ENCODE data around the gene ABCB8.
A peak's percentile ranks its signal among the peaks of the same experiment; 100 is the strongest.

The ABCB8 gene

GRCh38 chr7:151062399-151063211 is 34.4 kb downstream of the ABCB8 start:
- TF ChIP-seq, protein P1, sequence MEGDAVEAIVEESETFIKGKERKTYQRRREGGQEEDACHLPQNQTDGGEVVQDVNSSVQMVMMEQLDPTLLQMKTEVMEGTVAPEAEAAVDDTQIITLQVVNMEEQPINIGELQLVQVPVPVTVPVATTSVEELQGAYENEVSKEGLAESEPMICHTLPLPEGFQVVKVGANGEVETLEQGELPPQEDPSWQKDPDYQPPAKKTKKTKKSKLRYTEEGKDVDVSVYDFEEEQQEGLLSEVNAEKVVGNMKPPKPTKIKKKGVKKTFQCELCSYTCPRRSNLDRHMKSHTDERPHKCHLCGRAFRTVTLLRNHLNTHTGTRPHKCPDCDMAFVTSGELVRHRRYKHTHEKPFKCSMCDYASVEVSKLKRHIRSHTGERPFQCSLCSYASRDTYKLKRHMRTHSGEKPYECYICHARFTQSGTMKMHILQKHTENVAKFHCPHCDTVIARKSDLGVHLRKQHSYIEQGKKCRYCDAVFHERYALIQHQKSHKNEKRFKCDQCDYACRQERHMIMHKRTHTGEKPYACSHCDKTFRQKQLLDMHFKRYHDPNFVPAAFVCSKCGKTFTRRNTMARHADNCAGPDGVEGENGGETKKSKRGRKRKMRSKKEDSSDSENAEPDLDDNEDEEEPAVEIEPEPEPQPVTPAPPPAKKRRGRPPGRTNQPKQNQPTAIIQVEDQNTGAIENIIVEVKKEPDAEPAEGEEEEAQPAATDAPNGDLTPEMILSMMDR (IDR thresholded peaks at IDR 0.05; ENCODE audit: control insufficient read depth, insufficient read depth, low read depth, low read length, missing control alignments): no peak
- no peak for DNase-seq (ENCODE audit: low read depth)
- peak overlapping the region; percentile 26 for H3K4me3 ChIP-seq (ENCODE audit: control insufficient read depth, low read depth, low read length)

DNA sequence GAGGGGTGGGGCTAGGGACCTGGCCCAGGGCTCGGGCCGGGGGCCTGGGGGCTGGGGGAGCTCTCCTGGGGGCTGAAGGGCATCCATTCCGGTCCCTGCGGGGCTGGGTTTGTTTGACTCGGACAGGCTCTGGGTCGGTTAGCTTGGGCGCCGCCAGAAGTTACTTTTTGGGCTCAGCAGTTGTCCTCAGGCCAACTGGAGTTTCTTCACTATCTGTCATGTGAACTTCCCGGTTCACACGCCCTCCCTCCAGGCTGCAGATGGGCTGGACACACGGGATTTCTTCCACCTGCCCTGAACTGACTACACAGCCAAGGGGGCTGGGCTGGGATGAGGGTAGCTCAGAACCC is 34.9 kb downstream of the ABCB8 start:
- TF ChIP-seq, protein P1 (IDR thresholded peaks at IDR 0.05; ENCODE audit: control insufficient read depth, insufficient read depth, low read depth, low read length, missing control alignments): no peak
- H3K4me3 ChIP-seq (ENCODE audit: control insufficient read depth, low read depth, low read length): peak overlapping the region; percentile 9; the same call in 1 of the 2 replicates

GRCh38 chr7:151064454-151064853 is 36.2 kb downstream of the ABCB8 start:
- no peak overlapping the region for H3K4me3 ChIP-seq (ENCODE audit: control insufficient read depth, low read depth, low read length)
- TF ChIP-seq, protein P1 (IDR thresholded peaks at IDR 0.05; ENCODE audit: control insufficient read depth, insufficient read depth, low read depth, low read length, missing control alignments): no peak
- DNase-seq (ENCODE audit: low read depth): no peak

More for the DNA sequence above, 34.9 kb downstream of the ABCB8 start:
- no peak for DNase-seq (ENCODE audit: low read depth)

GRCh38 chr7:151064993-151065392 is 36.7 kb downstream of the ABCB8 start:
- DNase-seq (ENCODE audit: low read depth): no peak
- H3K4me3 ChIP-seq (ENCODE audit: control insufficient read depth, low read depth, low read length): no peak overlapping the region
- TF ChIP-seq, protein P1 (IDR thresholded peaks at IDR 0.05; ENCODE audit: control insufficient read depth, insufficient read depth, low read depth, low read length, missing control alignments): no peak

GRCh38 chr7:151065516-151065915 is 37.3 kb downstream of the ABCB8 start:
- TF ChIP-seq, protein P1 (IDR thresholded peaks at IDR 0.05; ENCODE audit: control insufficient read depth, insufficient read depth, low read depth, low read length, missing control alignments): no peak
- H3K4me3 ChIP-seq (ENCODE audit: control insufficient read depth, low read depth, low read length): no peak overlapping the region
- DNase-seq (ENCODE audit: low read depth): no peak

DNA sequence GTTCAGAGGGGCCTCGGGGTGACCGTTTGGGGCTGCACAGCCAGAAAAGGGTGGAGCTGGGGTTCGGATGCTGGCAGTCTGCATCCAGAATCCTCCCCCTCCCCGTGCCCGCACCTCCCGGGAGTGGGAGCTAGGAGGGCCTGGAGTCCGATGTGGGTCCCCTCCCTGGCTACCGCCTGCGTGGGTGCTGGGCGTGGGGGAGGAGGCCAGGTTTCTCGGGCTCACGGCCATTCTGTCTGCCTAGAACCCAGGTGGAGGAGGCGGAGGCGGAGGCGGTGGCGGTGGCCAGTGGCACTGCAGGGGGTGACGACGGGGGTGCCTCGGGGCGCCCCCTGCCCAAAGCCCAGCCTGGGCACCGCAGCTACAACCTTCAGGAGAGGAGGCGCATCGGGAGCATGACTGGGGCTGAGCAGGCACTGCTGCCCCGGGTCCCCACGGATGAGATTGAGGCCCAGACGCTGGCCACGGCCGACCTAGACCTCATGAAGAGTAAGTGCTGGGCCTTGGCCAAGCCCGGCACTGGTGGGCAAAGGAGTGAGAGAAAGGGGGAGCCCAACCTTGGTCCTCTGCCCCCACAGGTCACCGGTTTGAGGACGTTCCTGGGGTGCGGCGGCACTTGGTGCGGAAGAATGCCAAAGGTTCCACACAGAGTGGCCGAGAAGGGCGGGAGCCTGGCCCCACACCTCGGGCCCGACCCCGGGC is 38.2 kb downstream of the ABCB8 start:
- no peak overlapping the region for H3K4me3 ChIP-seq (ENCODE audit: control insufficient read depth, low read depth, low read length)
- TF ChIP-seq, protein P1 (IDR thresholded peaks at IDR 0.05; ENCODE audit: control insufficient read depth, insufficient read depth, low read depth, low read length, missing control alignments): no peak
- DNase-seq (ENCODE audit: low read depth): no peak
